ENCODE results near the gene GAB1. TPM values are rescaled to one million over a fixed set of nuclear protein-coding genes. Genes with fewer than 3 reads are reported as not detected.

GAB1 gene
- total and polyA plus RNA-seq, 2 donors (not counting 1 experiment from before 2014, with no cell fraction given): 4.7 to 10.8 TPM

DNA sequence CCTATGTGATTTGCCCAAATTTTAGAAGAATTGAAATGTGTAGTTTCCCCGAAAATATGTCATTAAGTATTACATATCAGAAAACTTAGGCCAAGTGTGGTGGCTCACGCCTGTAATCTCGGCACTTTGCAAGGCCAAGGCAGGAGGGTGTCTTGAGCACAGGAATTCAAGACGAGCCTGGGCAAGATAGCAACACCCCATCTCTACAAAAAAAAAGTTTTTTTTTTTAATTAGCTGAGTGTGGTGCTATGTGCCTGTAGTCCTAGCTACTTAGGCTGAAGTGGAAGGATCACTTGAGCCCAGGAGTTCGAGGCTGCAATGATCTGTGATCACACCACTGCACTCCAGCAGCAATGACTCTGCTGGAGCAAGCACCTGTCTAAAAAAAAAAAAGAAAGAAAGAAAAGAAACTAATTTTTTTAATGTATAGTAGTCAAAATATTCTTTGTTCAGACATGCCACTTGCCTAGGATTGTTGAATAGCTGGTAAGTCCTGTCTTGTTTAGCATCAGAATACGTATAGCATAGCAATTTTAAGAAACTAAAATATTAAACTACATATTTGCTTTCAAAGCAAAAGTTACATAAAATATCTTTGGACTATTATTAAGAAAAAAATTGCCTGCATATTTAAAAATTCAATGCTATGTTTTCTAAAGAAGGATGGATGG, 40.1 kb upstream of the GAB1 start:
- H3K9me3 Mint-ChIP-seq (ENCODE audit: insufficient read depth): no peaks in the 10 kb centered on the region
- no peaks in the 10 kb centered on the region for H3K79me2 ChIP-seq (ENCODE audit: control insufficient read depth, insufficient read depth, low read length)
- CTCF ChIA-PET: no interaction called here
- H3K4me1 ChIP-seq (ENCODE audit: control insufficient read depth in 2 of 2, insufficient read depth in 2 of 2, low read length in 2 of 2): no peaks in the 10 kb centered on the region
- no peak overlapping the region for H3K4me3 ChIP-seq (ENCODE audit: control extremely low read depth in 1 of 5, extremely low read depth in 1 of 5, insufficient read depth in 1 of 5, low read depth in 2 of 5, low read length in 4 of 5)
- H3K27me3 Mint-ChIP-seq: peaks cover 5% of the 10 kb centered on the region
- intact Hi-C loops (cut with micrococcal nuclease): no loop called here
- H3K27ac ChIP-seq (ENCODE audit: low read length in 2 of 2): no peak overlapping the region
- H3K4me3 Mint-ChIP-seq: no peak overlapping the region
- H3K4me2 ChIP-seq (replicated peaks; ENCODE audit: low read depth, low read length, poor library complexity, severe bottlenecking): no peak overlapping the region
- H2AFZ ChIP-seq (ENCODE audit: insufficient read depth, low read depth, low read length, poor library complexity, severe bottlenecking): no peak overlapping the region
- no peak for DNase-seq
- H3K36me3 ChIP-seq (replicated peaks in 1 of 2; ENCODE audit: control extremely low read depth in 1 of 2, control insufficient read depth in 1 of 2, extremely low read depth in 1 of 2, insufficient read depth in 2 of 2, low read length in 1 of 2): no peaks in the 10 kb centered on the region
- no peaks in the 10 kb centered on the region for H3K9me3 ChIP-seq (ENCODE audit: control extremely low read depth in 1 of 3, control insufficient read depth in 2 of 3, insufficient read depth in 1 of 3, low read length in 2 of 3)
- no CpG with 5 or more reads among the region's 6 CpGs for WGBS (ENCODE audit: insufficient coverage)
- H3K27me3 ChIP-seq (replicated peaks in 1 of 4; ENCODE audit: control extremely low read depth in 1 of 4, control insufficient read depth in 3 of 4, insufficient read depth in 4 of 4, low read length in 3 of 4): peaks cover 0 to 5% (median 0%) of the 10 kb centered on the region in 4 experiments
- no peak for TF ChIP-seq EZH2 (IDR thresholded peaks at IDR 0.05; ENCODE audit: borderline replicate concordance, insufficient read depth, low read depth, low read length, poor library complexity, severe bottlenecking)
- TF ChIP-seq, protein P1, sequence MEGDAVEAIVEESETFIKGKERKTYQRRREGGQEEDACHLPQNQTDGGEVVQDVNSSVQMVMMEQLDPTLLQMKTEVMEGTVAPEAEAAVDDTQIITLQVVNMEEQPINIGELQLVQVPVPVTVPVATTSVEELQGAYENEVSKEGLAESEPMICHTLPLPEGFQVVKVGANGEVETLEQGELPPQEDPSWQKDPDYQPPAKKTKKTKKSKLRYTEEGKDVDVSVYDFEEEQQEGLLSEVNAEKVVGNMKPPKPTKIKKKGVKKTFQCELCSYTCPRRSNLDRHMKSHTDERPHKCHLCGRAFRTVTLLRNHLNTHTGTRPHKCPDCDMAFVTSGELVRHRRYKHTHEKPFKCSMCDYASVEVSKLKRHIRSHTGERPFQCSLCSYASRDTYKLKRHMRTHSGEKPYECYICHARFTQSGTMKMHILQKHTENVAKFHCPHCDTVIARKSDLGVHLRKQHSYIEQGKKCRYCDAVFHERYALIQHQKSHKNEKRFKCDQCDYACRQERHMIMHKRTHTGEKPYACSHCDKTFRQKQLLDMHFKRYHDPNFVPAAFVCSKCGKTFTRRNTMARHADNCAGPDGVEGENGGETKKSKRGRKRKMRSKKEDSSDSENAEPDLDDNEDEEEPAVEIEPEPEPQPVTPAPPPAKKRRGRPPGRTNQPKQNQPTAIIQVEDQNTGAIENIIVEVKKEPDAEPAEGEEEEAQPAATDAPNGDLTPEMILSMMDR (IDR thresholded peaks at IDR 0.05): no peak
- H3K4me1 Mint-ChIP-seq: no peaks in the 10 kb centered on the region
- ATAC-seq (ENCODE audit: low read depth): no peak
- POLR2A ChIA-PET: no interaction called here
- no peaks in the 10 kb centered on the region for H4K20me1 ChIP-seq (ENCODE audit: control insufficient read depth, insufficient read depth, low read length, poor library complexity, severe bottlenecking)
- no peak overlapping the region for H3K9ac ChIP-seq (ENCODE audit: low read length)
- H3K27ac Mint-ChIP-seq: no peak overlapping the region

DNA sequence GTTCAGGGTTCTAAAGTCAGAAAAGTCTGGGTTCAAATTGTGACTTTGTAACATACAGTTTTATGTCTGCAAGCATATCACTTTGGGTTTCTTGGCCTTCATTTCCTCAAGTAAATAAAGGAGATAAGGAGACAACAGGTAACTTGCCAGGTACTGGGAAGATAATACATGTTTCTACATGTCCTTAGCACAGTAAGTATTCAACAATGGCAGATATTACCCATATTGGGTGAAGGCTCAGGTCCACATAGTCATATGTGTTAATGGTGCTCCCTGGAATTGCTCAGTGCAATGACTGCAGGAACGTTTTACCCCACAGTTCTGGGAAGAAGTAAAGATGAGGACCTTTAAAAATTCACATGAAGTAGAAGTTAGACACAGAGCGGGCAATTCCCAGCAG, 35.8 kb upstream of the GAB1 start:
- Mint-ChIP-seq H3K4me1 (no peaks in the 10 kb centered on the region), H3K27ac (no peak overlapping the region), H3K4me3 (no peak overlapping the region), H3K27me3 (peaks cover 5% of the 10 kb centered on the region), H3K9me3 (ENCODE audit: insufficient read depth) (no peaks in the 10 kb centered on the region)
- Histone ChIP-seq H3K4me1 (ENCODE audit: control insufficient read depth in 2 of 2, insufficient read depth in 2 of 2, low read length in 2 of 2) (no peaks in the 10 kb centered on the region), H3K79me2 (ENCODE audit: control insufficient read depth, insufficient read depth, low read length) (no peaks in the 10 kb centered on the region), H3K9ac (ENCODE audit: low read length) (no peak overlapping the region), H3K4me2 (replicated peaks; ENCODE audit: low read depth, low read length, poor library complexity, severe bottlenecking) (no peak overlapping the region), H3K36me3 (replicated peaks in 1 of 2; ENCODE audit: control extremely low read depth in 1 of 2, control insufficient read depth in 1 of 2, extremely low read depth in 1 of 2, insufficient read depth in 2 of 2, low read length in 1 of 2) (no peaks in the 10 kb centered on the region), H4K20me1 (ENCODE audit: control insufficient read depth, insufficient read depth, low read length, poor library complexity, severe bottlenecking) (no peaks in the 10 kb centered on the region), H2AFZ (ENCODE audit: insufficient read depth, low read depth, low read length, poor library complexity, severe bottlenecking) (no peak overlapping the region), H3K27me3 (replicated peaks in 1 of 4; ENCODE audit: control extremely low read depth in 1 of 4, control insufficient read depth in 3 of 4, insufficient read depth in 4 of 4, low read length in 3 of 4) (peaks cover 0 to 5% (median 0%) of the 10 kb centered on the region in 4 experiments), H3K27ac (ENCODE audit: low read length in 2 of 2) (no peak overlapping the region), H3K4me3 (ENCODE audit: control extremely low read depth in 1 of 5, extremely low read depth in 1 of 5, insufficient read depth in 1 of 5, low read depth in 2 of 5, low read length in 4 of 5) (no peak overlapping the region), H3K9me3 (ENCODE audit: control extremely low read depth in 1 of 3, control insufficient read depth in 2 of 3, insufficient read depth in 1 of 3, low read length in 2 of 3) (no peaks in the 10 kb centered on the region)
- DNase-seq: no peak
- ChIA-PET POLR2A (no interaction called here), CTCF (no interaction called here)
- no peak for ATAC-seq (ENCODE audit: low read depth)
- intact Hi-C loops (cut with micrococcal nuclease): no loop called here
- TF ChIP-seq, protein P1 (IDR thresholded peaks at IDR 0.05): no peak
- TF ChIP-seq EZH2 (IDR thresholded peaks at IDR 0.05; ENCODE audit: borderline replicate concordance, insufficient read depth, low read depth, low read length, poor library complexity, severe bottlenecking): no peak
- 71% methylated on average over 1 of the region's 2 CpGs for WGBS (ENCODE audit: insufficient coverage)
